ENCODE measurements around the gene TMCO4. TPM values are rescaled to one million over a fixed set of nuclear protein-coding genes. Genes with fewer than 3 reads are reported as not detected.

Gene TMCO4
- total and polyA plus RNA-seq, 2 of the 8 experiments (the other 6 are each of a cell fraction or from before 2014, with no cell fraction given), result 3.0 to 3.1 TPM

- Histone ChIP-seq H2AK5ac (ENCODE audit: low read depth, low read length) (no peak overlapping the region), H3K9ac (replicated peaks in 1 of 4; ENCODE audit: extremely low read depth in 1 of 4, low read depth in 3 of 4, low read length in 3 of 4) (no peak overlapping the region), H3K14ac (ENCODE audit: insufficient read length) (no peak overlapping the region), H2BK12ac (ENCODE audit: low read depth, low read length) (no peak overlapping the region), H3K23me2 (ENCODE audit: low read depth, low read length) (no peaks in the 10 kb centered on the region), H3K4me2 (ENCODE audit: insufficient read depth in 1 of 2, low read depth in 2 of 2, low read length in 2 of 2) (no peak overlapping the region), H3K4me3 (ENCODE audit: extremely low read depth in 1 of 4, insufficient read depth in 2 of 4, low read depth in 3 of 4, low read length in 4 of 4) (no peak overlapping the region), H3K79me2 (ENCODE audit: control insufficient read depth in 1 of 2, insufficient read depth in 2 of 2, low read length in 2 of 2) (no peaks in the 10 kb centered on the region), H4K5ac (ENCODE audit: insufficient read length, low read depth, low read length) (no peak overlapping the region), H4K20me1 (replicated peaks in 1 of 2; ENCODE audit: control insufficient read depth in 1 of 2, insufficient read depth in 2 of 2, low read length in 2 of 2) (no peaks in the 10 kb centered on the region), H4K8ac (ENCODE audit: extremely low read depth, insufficient read depth, low read length) (no peak overlapping the region), H3K23ac (ENCODE audit: insufficient read length) (no peak overlapping the region), H2AFZ (ENCODE audit: low read length) (no peak overlapping the region), H4K91ac (replicated peaks; ENCODE audit: insufficient read length, low read length) (no peak overlapping the region), H2BK15ac (ENCODE audit: low read length) (no peak overlapping the region), H3K18ac (ENCODE audit: extremely low read depth, low read length) (no peak overlapping the region), H3K56ac (replicated peaks; ENCODE audit: insufficient read length, low read depth, low read length) (no peak overlapping the region), H3K27me3 (replicated peaks in 1 of 4; ENCODE audit: control insufficient read depth in 3 of 4, extremely low read depth in 1 of 4, insufficient read depth in 3 of 4, low read length in 3 of 4) (no peaks in the 10 kb centered on the region), H3K79me1 (ENCODE audit: low read depth, low read length) (no peaks in the 10 kb centered on the region), H3K36me3 (ENCODE audit: control insufficient read depth in 2 of 4, insufficient read depth in 4 of 4, low read length in 3 of 4) (no peaks in the 10 kb centered on the region), H3K4ac (replicated peaks; ENCODE audit: insufficient read length, low read depth, low read length) (no peak overlapping the region), H3K9me3 (ENCODE audit: insufficient read depth in 2 of 2, low read depth in 1 of 2, low read length in 1 of 2) (no peaks in the 10 kb centered on the region), H2BK120ac (replicated peaks; ENCODE audit: low read depth, low read length) (no peak overlapping the region), H2BK20ac (ENCODE audit: low read length) (no peak overlapping the region), H3K4me1 (replicated peaks in 1 of 4; ENCODE audit: control insufficient read depth in 3 of 4, insufficient read depth in 4 of 4, low read length in 3 of 4) (no peaks in the 10 kb centered on the region), H3K27ac (ENCODE audit: low read depth, low read length) (no peak overlapping the region), H2BK5ac (ENCODE audit: low read depth, low read length) (no peak overlapping the region)
- POLR2A ChIA-PET (ENCODE audit: partially characterized antibody), result no interaction called here
- no peak for FAIRE-seq
- TF ChIP-seq RXRA (IDR thresholded peaks at IDR 0.05; ENCODE audit: insufficient read depth, low read depth, low read length) (no peak), NANOG (IDR thresholded peaks at IDR 0.05; ENCODE audit: insufficient read depth, low read depth, low read length, poor library complexity, severe bottlenecking) (no peak), KDM1A (IDR thresholded peaks at IDR 0.05; ENCODE audit: borderline replicate concordance, low read length) (0 out of 2 replicates have a peak, but pooled peaks have one; percentile 24), TAF7 (optimal IDR thresholded peaks at IDR 0.05; ENCODE audit: borderline replicate concordance, low read depth, low read length) (no peak), EZH2 (IDR thresholded peaks at IDR 0.05; ENCODE audit: low read depth, low read length, severe bottlenecking) (no peak), CBX8 (IDR thresholded peaks at IDR 0.05; ENCODE audit: borderline replicate concordance, low read depth, low read length) (no peak), BRCA1 (IDR thresholded peaks at IDR 0.05; ENCODE audit: low read depth, low read length) (no peak), BACH1 (IDR thresholded peaks at IDR 0.05; ENCODE audit: low read length) (no peak)
- TF ChIP-seq, protein P1, sequence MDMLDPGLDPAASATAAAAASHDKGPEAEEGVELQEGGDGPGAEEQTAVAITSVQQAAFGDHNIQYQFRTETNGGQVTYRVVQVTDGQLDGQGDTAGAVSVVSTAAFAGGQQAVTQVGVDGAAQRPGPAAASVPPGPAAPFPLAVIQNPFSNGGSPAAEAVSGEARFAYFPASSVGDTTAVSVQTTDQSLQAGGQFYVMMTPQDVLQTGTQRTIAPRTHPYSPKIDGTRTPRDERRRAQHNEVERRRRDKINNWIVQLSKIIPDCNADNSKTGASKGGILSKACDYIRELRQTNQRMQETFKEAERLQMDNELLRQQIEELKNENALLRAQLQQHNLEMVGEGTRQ (IDR thresholded peaks at IDR 0.05; ENCODE audit: low read length), result no peak
- DNase-seq (ENCODE audit: low read depth in 1 of 2, low spot score in 2 of 2), result no peak
- 91% methylated on average over 8 of the region's 8 CpGs; no CpG with 5 or more reads in 1 of the 2 experiments for WGBS, 2 experiments (ENCODE audit: extremely low coverage in 1 of 2, insufficient coverage in 1 of 2, insufficient read length in 1 of 2, insufficient replicate concordance in 2 of 2, low coverage in 1 of 2, low lambda C conversion rate in 2 of 2, missing lambda C conversion rate in 1 of 2)
- CTCF ChIA-PET (ENCODE audit: partially characterized antibody), result interaction anchor here (0.8 to 5.9 kb wide), 5 partner anchors 8 to 77 kb away, joined by 3 to 45 read pairs (median 4); no protein-coding TSS in a partner anchor
Observed at GRCh38 chr1:19696820-19697219, 102.9 kb downstream of the TMCO4 start.

All from H1 (cell line).